Measurements from ENCODE around the gene NFE2.

DNA sequence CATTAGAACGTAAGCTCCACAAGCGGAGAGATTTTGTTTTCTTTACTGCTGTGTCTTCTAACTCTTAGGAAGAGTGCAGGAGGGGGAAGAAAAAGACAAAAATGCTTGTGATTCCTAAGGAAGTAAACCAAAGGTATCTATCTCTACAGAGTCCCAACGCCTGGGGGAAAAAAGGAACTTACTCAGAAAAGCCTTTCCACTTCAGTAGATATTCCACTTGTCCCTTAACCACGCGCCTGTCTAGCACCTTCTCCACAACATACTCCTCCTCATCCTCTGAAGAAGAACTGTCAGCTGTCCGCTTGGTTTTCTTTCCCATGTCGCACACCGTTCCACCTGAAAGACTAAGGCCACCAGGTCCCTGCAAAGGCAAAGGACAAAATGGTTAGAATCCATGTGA lies 43.5 kb downstream of the NFE2 start:
- TF ChIP-seq, protein P1, sequence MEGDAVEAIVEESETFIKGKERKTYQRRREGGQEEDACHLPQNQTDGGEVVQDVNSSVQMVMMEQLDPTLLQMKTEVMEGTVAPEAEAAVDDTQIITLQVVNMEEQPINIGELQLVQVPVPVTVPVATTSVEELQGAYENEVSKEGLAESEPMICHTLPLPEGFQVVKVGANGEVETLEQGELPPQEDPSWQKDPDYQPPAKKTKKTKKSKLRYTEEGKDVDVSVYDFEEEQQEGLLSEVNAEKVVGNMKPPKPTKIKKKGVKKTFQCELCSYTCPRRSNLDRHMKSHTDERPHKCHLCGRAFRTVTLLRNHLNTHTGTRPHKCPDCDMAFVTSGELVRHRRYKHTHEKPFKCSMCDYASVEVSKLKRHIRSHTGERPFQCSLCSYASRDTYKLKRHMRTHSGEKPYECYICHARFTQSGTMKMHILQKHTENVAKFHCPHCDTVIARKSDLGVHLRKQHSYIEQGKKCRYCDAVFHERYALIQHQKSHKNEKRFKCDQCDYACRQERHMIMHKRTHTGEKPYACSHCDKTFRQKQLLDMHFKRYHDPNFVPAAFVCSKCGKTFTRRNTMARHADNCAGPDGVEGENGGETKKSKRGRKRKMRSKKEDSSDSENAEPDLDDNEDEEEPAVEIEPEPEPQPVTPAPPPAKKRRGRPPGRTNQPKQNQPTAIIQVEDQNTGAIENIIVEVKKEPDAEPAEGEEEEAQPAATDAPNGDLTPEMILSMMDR (conservative IDR thresholded peaks at IDR 0.05 in 1 of 2, IDR thresholded peaks at IDR 0.05 in 1 of 2; ENCODE audit: extremely low read depth in 1 of 2, insufficient read depth in 1 of 2, low read depth in 1 of 2, low read length in 2 of 2) = no peak
- no peak for TF ChIP-seq EZH2 (IDR thresholded peaks at IDR 0.05; ENCODE audit: borderline replicate concordance, low read length)

Data from mammary epithelial cell (primary cell).